IMR-90 (cell line): ENCODE results near the gene TRABD.

Source experiments
- CTCF ChIP-seq: conservative IDR thresholded peaks from 2 replicates; pipeline ENCODE4 v1.5.1; 2012; ENCODE audit warnings: mild to moderate bottlenecking, low read depth, low read length, improper control_type of control experiment
- POLR2A ChIP-seq: IDR thresholded peaks from 2 replicates; pipeline ENCODE4 v1.6.1; 2012; ENCODE audit warnings: mild to moderate bottlenecking, low read depth, low read length
- RFX5 ChIP-seq: IDR thresholded peaks from 2 replicates; pipeline ENCODE4 v1.8.0; 2012; ENCODE audit warnings: low read depth, mild to moderate bottlenecking, low read length, moderate library complexity

DNA sequence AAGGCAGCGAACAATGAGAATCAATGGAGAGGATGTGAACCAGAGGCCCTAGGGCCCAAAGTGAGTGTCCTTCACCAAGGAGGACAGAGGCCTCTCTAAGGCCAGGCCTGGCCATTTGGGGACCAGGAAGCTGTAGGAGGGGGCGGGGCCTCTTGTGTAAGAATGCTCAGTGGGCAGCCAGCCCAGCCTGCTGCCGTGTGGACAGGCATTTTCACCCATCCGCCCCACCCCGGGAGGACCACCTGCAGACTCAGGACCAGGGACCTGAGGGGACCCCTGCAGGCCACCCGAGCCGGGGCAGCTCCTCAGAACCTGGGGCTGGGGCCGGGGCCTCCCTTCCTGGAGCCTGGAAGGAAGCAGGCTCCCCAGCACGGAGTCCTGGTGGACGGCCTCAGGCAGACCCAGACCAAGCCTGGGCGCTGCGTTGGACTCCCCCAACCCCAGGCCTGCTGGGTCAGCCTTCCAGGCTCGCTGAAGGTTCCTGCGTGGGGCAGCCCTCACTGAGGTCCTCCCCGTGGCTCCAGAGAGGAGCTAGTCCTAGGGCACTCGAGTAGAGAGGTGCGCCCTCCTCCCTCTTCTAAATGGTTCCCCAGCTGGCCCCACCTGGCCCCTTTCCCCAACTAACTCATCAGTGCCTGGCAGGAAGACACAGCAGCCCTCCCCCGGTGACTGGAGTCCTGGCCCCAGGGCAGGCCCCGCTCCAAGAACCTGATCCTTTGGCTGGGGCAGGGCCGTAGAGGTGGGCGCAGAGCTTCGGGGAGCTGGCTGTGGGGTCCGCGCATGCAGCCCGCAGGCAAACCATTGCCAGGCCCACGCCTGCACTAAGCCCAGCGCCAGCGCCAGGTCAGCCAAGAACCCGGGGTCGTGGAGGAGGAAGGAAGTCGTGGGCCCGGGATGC, 1.5 kb upstream of the TRABD start:
- no peak for TF ChIP-seq CTCF
- TF ChIP-seq RFX5: no peak
- TF ChIP-seq POLR2A: no peak
